Skeletal muscle cell (primary cell): ENCODE data around the gene BMP2.

Experiments
- DNase-seq: peaks from one replicate; pipeline ENCODE4 v3.0.0-alpha.2; 2010; ENCODE audit warnings: low read depth
- H3K4me3 ChIP-seq: 2 replicates; pipeline ENCODE4 v1.5.1; 2011; ENCODE audit warnings: low read depth, mild to moderate bottlenecking, control low read depth, low read length, moderate library complexity

BMP2 gene

DNA sequence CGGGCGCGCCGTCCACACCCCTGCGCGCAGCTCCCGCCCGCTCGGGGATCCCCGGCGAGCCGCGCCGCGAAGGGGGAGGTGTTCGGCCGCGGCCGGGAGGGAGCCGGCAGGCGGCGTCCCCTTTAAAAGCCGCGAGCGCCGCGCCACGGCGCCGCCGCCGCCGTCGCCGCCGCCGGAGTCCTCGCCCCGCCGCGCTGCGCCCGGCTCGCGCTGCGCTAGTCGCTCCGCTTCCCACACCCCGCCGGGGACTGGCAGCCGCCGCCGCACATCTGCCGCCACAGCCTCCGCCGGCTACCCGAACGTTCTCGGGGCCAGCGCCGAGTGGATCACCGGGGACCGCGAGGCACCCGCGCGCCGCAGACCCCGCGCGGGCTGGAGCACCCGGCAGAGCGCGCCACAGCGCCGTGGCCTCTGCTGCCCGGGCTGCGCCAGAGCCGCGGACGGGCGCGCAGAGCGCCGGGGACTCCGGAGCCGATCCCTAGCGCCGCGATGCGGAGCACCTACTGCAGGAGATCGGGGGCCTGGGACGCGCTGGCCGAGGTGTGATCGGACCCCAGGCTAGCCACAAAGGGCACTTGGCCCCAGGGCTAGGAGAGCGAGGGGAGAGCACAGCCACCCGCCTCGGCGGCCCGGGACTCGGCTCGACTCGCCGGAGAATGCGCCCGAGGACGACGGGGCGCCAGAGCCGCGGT is at the start of gene BMP2:
Gene BMP2 (plus strand): TSS at position 151 of the 692 bp plus-strand sequence. CDS start 2,441 bp downstream, outside the sequence.
- no peak for DNase-seq
- peak within 1 kb of the TSS; percentile 66 for H3K4me3 ChIP-seq

- no peak overlapping the region for H3K4me3 ChIP-seq
- DNase-seq = no peak
Observed at GRCh38 chr20:6718662-6719368, 48.7 kb upstream of the BMP2 start.

DNA sequence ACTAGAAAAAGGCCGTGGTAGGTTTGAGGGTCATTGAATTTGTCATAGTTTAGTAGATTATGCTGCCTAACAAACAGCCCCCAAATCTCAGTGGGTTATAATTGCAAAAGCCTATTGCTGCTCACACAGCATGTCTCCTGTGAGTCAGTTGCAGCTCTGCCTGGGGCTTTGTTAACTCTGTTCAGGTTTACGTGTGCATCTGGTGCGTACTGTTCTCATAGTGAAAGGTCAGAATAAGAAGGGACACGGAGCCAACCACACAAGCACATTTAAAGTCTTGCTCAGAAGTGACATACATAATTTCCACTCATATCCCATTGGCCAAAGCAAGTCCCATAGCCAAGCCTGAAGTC is 48.1 kb upstream of the BMP2 start:
- no peak overlapping the region for H3K4me3 ChIP-seq
- no peak for DNase-seq

DNA sequence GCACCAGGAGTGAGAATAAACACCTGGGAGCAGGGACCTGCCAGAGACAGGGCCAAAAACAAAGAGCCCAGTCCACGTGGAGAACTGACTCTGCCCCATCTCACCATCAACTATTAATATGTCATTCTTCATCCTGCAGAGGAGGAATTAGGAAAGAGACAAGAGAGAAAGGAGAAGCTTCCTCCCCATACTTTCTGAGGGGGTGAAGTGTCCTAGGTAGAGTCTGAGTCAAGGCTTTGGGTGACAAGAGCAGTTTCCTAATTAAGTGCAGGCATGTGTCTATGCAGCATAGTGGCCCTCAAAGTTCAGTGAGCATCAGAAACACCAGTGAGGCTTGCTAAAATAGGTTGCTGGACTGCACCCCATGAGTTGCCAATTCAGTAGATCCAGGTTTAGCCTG is 40.7 kb upstream of the BMP2 start:
- H3K4me3 ChIP-seq = no peak overlapping the region
- DNase-seq = no peak

- DNase-seq = no peak
- no peak overlapping the region for H3K4me3 ChIP-seq
Observed at GRCh38 chr20:6730672-6731328, 36.7 kb upstream of the BMP2 start.

GRCh38 chr20:6732001-6732447 is 35.5 kb upstream of the BMP2 start:
- DNase-seq = no peak
- H3K4me3 ChIP-seq = no peak overlapping the region

DNA sequence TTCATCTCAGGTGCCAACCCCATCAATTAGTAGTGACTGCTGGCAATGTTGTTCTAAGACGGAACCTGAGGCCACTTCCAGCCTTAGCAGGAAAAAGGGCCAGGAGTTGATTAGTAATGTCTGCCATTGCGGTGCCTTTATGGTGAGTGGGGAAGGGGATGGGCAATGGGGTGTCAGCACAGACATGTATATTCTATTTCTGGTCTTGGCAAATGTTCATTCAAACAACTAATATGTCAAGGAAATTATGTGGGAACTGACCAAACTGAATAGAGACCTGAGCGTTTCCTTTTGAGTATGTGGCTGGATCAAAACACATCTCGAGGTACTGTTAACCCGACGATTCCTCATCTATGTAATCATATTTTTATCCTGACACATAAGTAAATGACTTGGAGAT is 34.6 kb upstream of the BMP2 start:
- DNase-seq = no peak
- H3K4me3 ChIP-seq = no peak overlapping the region

DNA sequence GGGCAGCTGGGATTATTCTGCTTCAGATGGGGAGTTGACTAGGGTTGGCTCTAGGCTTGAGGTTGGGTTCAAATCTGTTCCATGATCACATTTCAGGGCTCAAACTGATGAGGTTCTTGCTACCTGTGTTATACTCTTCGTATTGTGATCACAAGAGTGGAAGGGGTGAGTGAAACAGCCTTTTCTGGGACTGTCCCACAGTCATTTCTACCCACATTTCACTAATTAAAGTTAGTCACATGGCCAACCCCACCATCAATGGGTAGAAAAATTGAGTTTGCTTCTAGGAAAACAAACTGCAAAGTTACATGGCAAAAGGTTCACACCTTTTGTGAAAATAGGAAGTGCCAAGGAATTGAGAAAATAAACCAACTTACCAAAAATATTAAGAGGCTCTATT is 33.5 kb upstream of the BMP2 start:
- H3K4me3 ChIP-seq = no peak overlapping the region
- no peak for DNase-seq

- H3K4me3 ChIP-seq = no peak overlapping the region
- no peak for DNase-seq
Observed at GRCh38 chr20:6735942-6736845, 31.3 kb upstream of the BMP2 start.

- DNase-seq = no peak
- no peak overlapping the region for H3K4me3 ChIP-seq
Observed at GRCh38 chr20:6739406-6739805, 28.1 kb upstream of the BMP2 start.

DNA sequence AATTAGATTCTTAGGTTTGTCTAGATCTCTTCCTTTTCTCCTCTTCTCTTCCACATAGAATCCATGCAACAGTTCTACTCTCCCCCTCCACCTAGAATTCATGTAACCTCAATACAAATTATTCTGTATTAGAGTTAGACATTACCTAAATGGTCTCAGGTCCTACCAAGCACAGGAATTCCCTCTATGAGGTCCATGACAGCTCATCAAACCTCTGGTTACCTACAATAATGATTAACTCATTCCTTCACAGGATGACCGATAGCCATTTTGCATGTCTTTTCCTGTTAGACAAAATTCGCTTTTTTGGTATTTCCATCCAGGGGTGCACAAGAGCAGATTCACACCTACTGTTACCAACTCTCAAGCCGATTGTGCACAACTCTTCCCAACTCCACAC is 27.4 kb upstream of the BMP2 start:
- H3K4me3 ChIP-seq = no peak overlapping the region
- no peak for DNase-seq

DNA sequence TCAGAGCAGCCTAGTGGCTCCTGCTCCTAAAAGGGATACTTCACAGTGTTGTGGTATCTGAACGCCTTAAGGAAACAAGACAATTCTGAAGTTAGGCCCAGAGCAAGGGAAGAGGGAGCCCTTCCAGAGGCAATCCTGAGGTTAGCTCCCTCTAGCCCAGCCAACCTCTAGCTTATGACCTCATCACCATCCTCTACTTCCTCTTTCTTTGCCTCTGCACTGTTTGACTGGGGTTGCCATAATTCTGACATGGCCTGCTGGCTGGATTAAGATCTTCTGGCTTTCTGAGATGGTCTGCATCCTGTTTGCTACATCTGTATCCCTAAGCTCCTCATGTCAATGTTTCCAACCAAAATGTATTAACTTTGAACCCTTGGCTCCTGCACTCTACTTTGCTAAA is 23.3 kb upstream of the BMP2 start:
- DNase-seq = no peak
- no peak overlapping the region for H3K4me3 ChIP-seq

DNA sequence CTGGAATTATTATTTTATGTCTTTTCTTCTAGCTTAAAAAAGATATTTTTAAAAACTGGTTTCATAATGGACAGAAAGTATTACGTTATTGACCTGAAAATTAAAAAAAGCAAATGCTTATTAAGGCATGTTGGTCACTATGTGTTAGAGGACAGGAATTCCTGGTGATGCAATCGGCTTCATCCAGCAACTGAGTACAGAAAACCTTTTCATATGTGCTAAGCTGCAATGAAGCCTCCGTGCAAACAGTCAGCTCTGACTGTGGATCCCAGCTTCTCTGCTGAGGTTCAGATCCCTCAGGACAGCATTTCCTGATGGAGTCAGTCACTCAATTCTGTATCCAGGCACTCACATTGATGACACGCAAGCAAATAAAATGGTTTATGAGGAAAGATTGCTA is 22.7 kb upstream of the BMP2 start:
- no peak overlapping the region for H3K4me3 ChIP-seq
- DNase-seq = no peak

GRCh38 chr20:6746901-6747609 is 20.4 kb upstream of the BMP2 start:
- no peak overlapping the region for H3K4me3 ChIP-seq
- DNase-seq = no peak

GRCh38 chr20:6750438-6750837 is 17.0 kb upstream of the BMP2 start:
- DNase-seq = no peak
- no peak overlapping the region for H3K4me3 ChIP-seq

DNA sequence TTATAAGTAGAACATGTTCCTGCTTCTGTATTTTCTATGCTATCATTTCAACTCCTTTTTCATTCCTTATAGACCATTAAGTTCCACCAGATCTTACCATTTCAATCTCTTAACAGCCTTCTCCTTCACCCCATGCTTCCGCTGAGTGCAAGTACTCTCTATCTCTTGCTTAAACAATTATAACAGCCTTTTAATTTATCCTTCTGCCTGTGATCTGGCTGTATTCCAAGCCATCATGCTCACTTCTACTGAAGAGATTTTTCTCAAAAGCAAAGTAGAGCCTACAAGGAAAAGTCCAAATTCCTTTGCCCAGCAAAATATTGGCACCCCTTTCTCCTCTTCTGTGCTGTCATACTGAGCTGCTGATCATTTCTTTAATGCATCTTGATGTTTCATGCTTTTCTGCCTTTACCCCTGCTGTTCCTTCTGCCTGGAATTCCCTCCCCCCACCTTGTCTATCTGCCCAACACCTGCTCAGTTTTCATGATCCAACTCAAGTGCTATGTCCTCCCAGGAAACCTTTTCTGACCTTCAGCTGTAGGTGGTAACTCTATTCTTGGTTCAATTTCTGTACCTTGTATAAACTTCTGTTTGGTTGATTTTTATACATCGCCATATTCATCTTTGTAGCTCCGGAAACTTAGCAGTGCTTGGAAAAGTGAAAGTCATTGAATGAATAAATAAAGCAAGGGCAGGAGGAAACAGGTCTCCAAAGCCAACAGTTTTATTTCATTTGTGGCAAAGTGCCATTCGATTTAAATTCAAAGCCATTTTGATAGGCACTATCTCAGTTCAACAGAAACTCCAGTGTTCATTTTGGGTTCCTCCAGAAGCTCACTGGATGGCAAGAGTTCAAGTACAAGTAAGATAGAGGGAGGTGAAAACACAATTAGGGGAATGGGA is 10.5 kb upstream of the BMP2 start:
- DNase-seq = no peak

GRCh38 chr20:6764619-6765018 is 2.9 kb upstream of the BMP2 start:
- H3K4me3 ChIP-seq = no peak overlapping the region
- no peak for DNase-seq

More for the DNA sequence above, 10.5 kb upstream of the BMP2 start:
- H3K4me3 ChIP-seq = no peak overlapping the region

DNA sequence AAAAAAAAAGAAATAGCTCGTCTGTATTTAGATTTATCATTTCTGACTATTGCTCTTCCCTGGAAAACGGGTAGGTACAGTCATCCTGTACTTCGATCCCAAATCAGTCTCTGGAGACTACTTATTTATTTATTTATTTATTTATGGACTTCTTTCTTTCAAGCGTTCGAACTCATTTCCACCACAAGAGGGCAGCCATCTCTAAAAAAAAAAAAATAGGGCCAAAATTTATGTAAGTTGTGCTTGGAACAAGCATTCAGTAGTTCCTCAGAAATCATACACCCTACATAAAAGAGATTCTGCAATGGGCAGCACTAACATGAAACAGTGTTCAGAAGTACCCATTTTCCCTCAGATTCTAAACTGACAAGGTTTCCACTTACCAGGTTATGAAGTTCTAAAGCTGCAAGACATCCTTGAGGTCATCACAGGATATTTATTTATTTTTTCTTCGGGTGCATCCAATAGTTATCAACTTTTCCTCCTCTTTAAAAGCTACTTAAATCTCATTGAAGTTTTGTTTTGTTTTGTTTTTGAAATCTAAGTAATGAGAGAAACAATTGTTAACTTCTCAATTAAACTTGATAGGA is 1.9 kb upstream of the BMP2 start:
- H3K4me3 ChIP-seq = no peak overlapping the region
- DNase-seq = no peak
